KMS-11 (cell line): Measurements from ENCODE around the gene SLC6A9.

Experiments
- H2AFZ ChIP-seq: fragments of 200-600 bp; sonication (generic); 2 replicates; pipeline ENCODE4 v1.6.1; 2016; ENCODE audit warnings: antibody characterized with exemption, mixed run types, low read depth
- H3K27ac ChIP-seq: fragments of 200-600 bp; sonication (generic); 2 replicates; pipeline ENCODE4 v1.6.1; 2016; ENCODE audit warnings: mild to moderate bottlenecking, mixed run types
- H3K27me3 ChIP-seq: fragments of 200-600 bp; sonication (generic); 2 replicates; pipeline ENCODE4 v1.6.1; 2017; ENCODE audit warnings: mild to moderate bottlenecking, low read depth, mixed run types, moderate library complexity; ENCODE audit not compliant: insufficient read depth
- H3K36me3 ChIP-seq: fragments of 200-600 bp; sonication (generic); 2 replicates; pipeline ENCODE4 v1.6.1; 2017; ENCODE audit warnings: mild to moderate bottlenecking, mixed run types; ENCODE audit not compliant: insufficient read depth
- H3K4me1 ChIP-seq: fragments of 200-600 bp; sonication (generic); 2 replicates; pipeline ENCODE4 v1.6.1; 2016; ENCODE audit warnings: mild to moderate bottlenecking, low read depth, mixed run types; ENCODE audit not compliant: poor library complexity, severe bottlenecking
- H3K4me2 ChIP-seq: fragments of 200-600 bp; sonication (generic); 2 replicates; pipeline ENCODE4 v1.7.0; 2016; ENCODE audit warnings: mild to moderate bottlenecking, mixed run types
- H3K4me3 ChIP-seq: fragments of 200-600 bp; sonication (generic); IDR thresholded peaks from 2 replicates; pipeline ENCODE4 v1.6.1; 2017; ENCODE audit warnings: low read depth, low read length, mixed read lengths; ENCODE audit not compliant: insufficient read depth
- H3K79me2 ChIP-seq: fragments of 200-600 bp; sonication (generic); 2 replicates; pipeline ENCODE4 v1.6.1; 2016; ENCODE audit warnings: low read depth, mixed run types; ENCODE audit not compliant: insufficient read depth
- H3K9ac ChIP-seq: fragments of 200-600 bp; sonication (generic); 2 replicates; pipeline ENCODE4 v1.6.1; 2016; ENCODE audit warnings: mild to moderate bottlenecking, mixed run types
- H4K20me1 ChIP-seq: fragments of 200-600 bp; sonication (generic); 2 replicates; pipeline ENCODE4 v1.6.1; 2016; ENCODE audit warnings: mild to moderate bottlenecking, mixed run types; ENCODE audit not compliant: insufficient read depth
- CTCF ChIP-seq: fragments of 200-600 bp; sonication (generic); conservative IDR thresholded peaks from 2 replicates; pipeline ENCODE4 v1.6.1; 2017; ENCODE audit warnings: low read depth, mild to moderate bottlenecking, antibody characterized with exemption, low read length, moderate library complexity, mixed read lengths

The SLC6A9 gene

GRCh38 chr1:43986712-43987111 is 44.5 kb downstream of the SLC6A9 start:
- Histone ChIP-seq H3K79me2 (no peaks in the 10 kb centered on the region; the same call in 1 of the 2 replicates), H3K4me3 (no peak overlapping the region), H2AFZ (no peak overlapping the region), H3K4me2 (no peak overlapping the region), H4K20me1 (no peaks in the 10 kb centered on the region), H3K4me1 (peaks cover 6% of the 10 kb centered on the region), H3K9ac (no peak overlapping the region), H3K27ac (no peak overlapping the region), H3K27me3 (no peaks in the 10 kb centered on the region), H3K36me3 (no peaks in the 10 kb centered on the region)
- no peak for TF ChIP-seq CTCF

GRCh38 chr1:43985984-43986595 is 45.2 kb downstream of the SLC6A9 start:
- Histone ChIP-seq H3K9ac (no peak overlapping the region), H3K27ac (no peak overlapping the region), H2AFZ (no peak overlapping the region), H3K79me2 (no peaks in the 10 kb centered on the region; the same call in 1 of the 2 replicates), H3K36me3 (no peaks in the 10 kb centered on the region), H3K4me1 (peaks cover 6% of the 10 kb centered on the region), H3K4me2 (no peak overlapping the region), H3K4me3 (no peak overlapping the region), H3K27me3 (no peaks in the 10 kb centered on the region), H4K20me1 (no peaks in the 10 kb centered on the region)
- no peak for TF ChIP-seq CTCF

- H3K9ac ChIP-seq, result no peak overlapping the region
- no peak for TF ChIP-seq CTCF
These were observed 46.4 kb downstream of the SLC6A9 start for GRCh38 chr1:43984855-43985254.

GRCh38 chr1:43983253-43983899 is 47.9 kb downstream of the SLC6A9 start:
- peaks cover 7% of the 10 kb centered on the region for H3K4me1 ChIP-seq
- H3K27ac ChIP-seq, result no peak overlapping the region

More at GRCh38 chr1:43984855-43985254, 46.4 kb downstream of the SLC6A9 start:
- no peak overlapping the region for H3K4me2 ChIP-seq
- no peak overlapping the region for H3K27ac ChIP-seq
- no peaks in the 10 kb centered on the region for H4K20me1 ChIP-seq
- peaks cover 11% of the 10 kb centered on the region; the same call in 1 of the 2 replicates for H3K79me2 ChIP-seq
- peaks cover 6% of the 10 kb centered on the region for H3K4me1 ChIP-seq
- no peaks in the 10 kb centered on the region for H3K27me3 ChIP-seq
- no peaks in the 10 kb centered on the region for H3K36me3 ChIP-seq
- no peak overlapping the region for H3K4me3 ChIP-seq
- H2AFZ ChIP-seq, result no peak overlapping the region

More at GRCh38 chr1:43983253-43983899, 47.9 kb downstream of the SLC6A9 start:
- Histone ChIP-seq H2AFZ (no peak overlapping the region), H3K4me2 (no peak overlapping the region), H3K4me3 (no peak overlapping the region), H3K9ac (no peak overlapping the region), H3K36me3 (no peaks in the 10 kb centered on the region), H4K20me1 (no peaks in the 10 kb centered on the region), H3K27me3 (no peaks in the 10 kb centered on the region), H3K79me2 (peaks cover 13% of the 10 kb centered on the region; the same call in 1 of the 2 replicates)
- TF ChIP-seq CTCF, result no peak
